KMS-11 (cell line): ENCODE data around the gene SLC40A1.

Experiments
- H2AFZ ChIP-seq: fragments of 200-600 bp; sonication (generic); 2 replicates; pipeline ENCODE4 v1.6.1; 2016; ENCODE audit warnings: antibody characterized with exemption, mixed run types, low read depth
- H3K27ac ChIP-seq: fragments of 200-600 bp; sonication (generic); 2 replicates; pipeline ENCODE4 v1.6.1; 2016; ENCODE audit warnings: mild to moderate bottlenecking, mixed run types
- H3K27me3 ChIP-seq: fragments of 200-600 bp; sonication (generic); 2 replicates; pipeline ENCODE4 v1.6.1; 2017; ENCODE audit warnings: mild to moderate bottlenecking, low read depth, mixed run types, moderate library complexity; ENCODE audit not compliant: insufficient read depth
- H3K36me3 ChIP-seq: fragments of 200-600 bp; sonication (generic); 2 replicates; pipeline ENCODE4 v1.6.1; 2017; ENCODE audit warnings: mild to moderate bottlenecking, mixed run types; ENCODE audit not compliant: insufficient read depth
- H3K4me1 ChIP-seq: fragments of 200-600 bp; sonication (generic); 2 replicates; pipeline ENCODE4 v1.6.1; 2016; ENCODE audit warnings: mild to moderate bottlenecking, low read depth, mixed run types; ENCODE audit not compliant: poor library complexity, severe bottlenecking
- H3K4me2 ChIP-seq: fragments of 200-600 bp; sonication (generic); 2 replicates; pipeline ENCODE4 v1.7.0; 2016; ENCODE audit warnings: mild to moderate bottlenecking, mixed run types
- H3K4me3 ChIP-seq: fragments of 200-600 bp; sonication (generic); IDR thresholded peaks from 2 replicates; pipeline ENCODE4 v1.6.1; 2017; ENCODE audit warnings: low read depth, low read length, mixed read lengths; ENCODE audit not compliant: insufficient read depth
- H3K79me2 ChIP-seq: fragments of 200-600 bp; sonication (generic); 2 replicates; pipeline ENCODE4 v1.6.1; 2016; ENCODE audit warnings: low read depth, mixed run types; ENCODE audit not compliant: insufficient read depth
- H3K9ac ChIP-seq: fragments of 200-600 bp; sonication (generic); 2 replicates; pipeline ENCODE4 v1.6.1; 2016; ENCODE audit warnings: mild to moderate bottlenecking, mixed run types
- H4K20me1 ChIP-seq: fragments of 200-600 bp; sonication (generic); 2 replicates; pipeline ENCODE4 v1.6.1; 2016; ENCODE audit warnings: mild to moderate bottlenecking, mixed run types; ENCODE audit not compliant: insufficient read depth
- CTCF ChIP-seq: fragments of 200-600 bp; sonication (generic); conservative IDR thresholded peaks from 2 replicates; pipeline ENCODE4 v1.6.1; 2017; ENCODE audit warnings: low read depth, mild to moderate bottlenecking, antibody characterized with exemption, low read length, moderate library complexity, mixed read lengths

Gene SLC40A1

GRCh38 chr2:189580241-189580651 lies 340 bp downstream of the SLC40A1 start:
- Histone ChIP-seq H4K20me1 (no peaks in the 10 kb centered on the region), H3K27ac (peak overlapping the region; percentile 71), H3K36me3 (no peaks in the 10 kb centered on the region), H3K4me3 (peak overlapping the region; percentile 98), H3K4me1 (peaks cover 22% of the 10 kb centered on the region), H2AFZ (peak overlapping the region; percentile 92), H3K27me3 (no peaks in the 10 kb centered on the region), H3K9ac (peak overlapping the region; percentile 79), H3K79me2 (no peaks in the 10 kb centered on the region), H3K4me2 (peak overlapping the region; percentile 97)
- TF ChIP-seq CTCF = no peak

GRCh38 chr2:189579585-189580186 lies 900 bp downstream of the SLC40A1 start:
- no peak for TF ChIP-seq CTCF
- Histone ChIP-seq H3K4me2 (peak overlapping the region; percentile 97), H3K27ac (peak overlapping the region; percentile 71; the same call in 1 of the 2 replicates)

DNA sequence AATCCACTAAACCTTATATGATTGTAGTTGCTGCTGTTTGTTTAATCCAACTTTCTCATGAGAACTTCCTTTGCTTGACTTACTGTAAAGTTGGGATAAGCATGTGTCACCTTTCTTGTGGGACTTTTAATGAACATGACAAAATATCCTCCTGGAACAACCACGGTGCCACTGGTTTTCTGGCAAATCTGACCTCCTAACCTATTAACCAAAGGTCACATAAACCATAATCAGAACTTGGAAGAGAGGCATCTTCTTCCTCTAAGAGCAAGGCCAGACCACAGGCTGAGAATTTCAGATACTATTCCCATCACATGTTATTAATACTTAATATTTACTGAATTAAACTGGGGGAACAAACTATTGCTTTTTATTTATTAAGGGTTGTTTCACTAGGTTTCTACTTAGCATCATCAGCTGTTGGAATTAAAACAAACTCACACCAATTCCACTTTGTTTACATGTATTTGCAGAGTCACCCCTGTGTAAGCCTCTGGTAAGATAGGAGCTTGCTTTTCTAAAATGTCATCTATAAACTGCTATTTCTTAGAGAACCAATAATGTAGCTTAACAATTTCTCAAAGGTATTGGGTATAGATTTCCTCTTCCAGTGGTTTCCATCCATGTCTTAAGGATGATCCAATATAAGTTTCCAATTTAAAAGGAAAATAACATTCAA lies 2.2 kb downstream of the SLC40A1 start:
- no peak overlapping the region for H2AFZ ChIP-seq
- H3K4me3 ChIP-seq = no peak overlapping the region
- no peaks in the 10 kb centered on the region for H3K79me2 ChIP-seq
- no peaks in the 10 kb centered on the region for H3K27me3 ChIP-seq
- H3K27ac ChIP-seq = no peak overlapping the region
- H3K36me3 ChIP-seq = no peaks in the 10 kb centered on the region
- H4K20me1 ChIP-seq = no peaks in the 10 kb centered on the region
- H3K4me1 ChIP-seq = peaks cover 22% of the 10 kb centered on the region
- no peak for TF ChIP-seq CTCF
- no peak overlapping the region for H3K9ac ChIP-seq
- H3K4me2 ChIP-seq = no peak overlapping the region

More at GRCh38 chr2:189579585-189580186, 900 bp downstream of the SLC40A1 start:
- H4K20me1 ChIP-seq = no peaks in the 10 kb centered on the region
- peak overlapping the region; percentile 79; the same call in 1 of the 2 replicates for H3K9ac ChIP-seq
- no peaks in the 10 kb centered on the region for H3K79me2 ChIP-seq
- H3K27me3 ChIP-seq = no peaks in the 10 kb centered on the region
- H3K36me3 ChIP-seq = no peaks in the 10 kb centered on the region
- peaks cover 22% of the 10 kb centered on the region for H3K4me1 ChIP-seq
- H2AFZ ChIP-seq = peak overlapping the region; percentile 92
- no peak overlapping the region for H3K4me3 ChIP-seq

- no peaks in the 10 kb centered on the region for H3K27me3 ChIP-seq
- H3K79me2 ChIP-seq = no peaks in the 10 kb centered on the region
- H3K4me1 ChIP-seq = peaks cover 22% of the 10 kb centered on the region
- no peaks in the 10 kb centered on the region for H3K36me3 ChIP-seq
- H3K27ac ChIP-seq = no peak overlapping the region
- no peak overlapping the region for H3K9ac ChIP-seq
- H4K20me1 ChIP-seq = no peaks in the 10 kb centered on the region
- no peak for TF ChIP-seq CTCF
- H3K4me3 ChIP-seq = no peak overlapping the region
- H3K4me2 ChIP-seq = no peak overlapping the region
- H2AFZ ChIP-seq = no peak overlapping the region
Measured at GRCh38 chr2:189577121-189577520, 3.5 kb downstream of the SLC40A1 start.
